BLaER1 (cell line): ENCODE results near the gene ISOC2.
"Not testable (repeated sequence)": the region's sequence is repeated elsewhere in the genome, so short reads cannot be mapped to it uniquely, and the experiment has no call there.

Experiments
- H3K27ac ChIP-seq: shearing (Covaris generic); formaldehyde crosslinking; 2 replicates; pipeline ENCODE4 v1.8.1; 2022
- H3K27me3 ChIP-seq: shearing (Covaris generic); formaldehyde crosslinking; 2 replicates; pipeline ENCODE4 v1.8.1; 2022
- H3K36me3 ChIP-seq: shearing (Covaris generic); formaldehyde crosslinking; 2 replicates; pipeline ENCODE4 v1.8.1; 2022
- H3K4me1 ChIP-seq: shearing (Covaris generic); formaldehyde crosslinking; 2 replicates; pipeline ENCODE4 v1.8.1; 2022
- H3K4me2 ChIP-seq: shearing (Covaris generic); formaldehyde crosslinking; 2 replicates; pipeline ENCODE4 v1.8.1; 2022
- H3K4me3 ChIP-seq: shearing (Covaris generic); formaldehyde crosslinking; 2 replicates; pipeline ENCODE4 v1.8.1; 2022
- H3K9ac ChIP-seq: shearing (Covaris generic); formaldehyde crosslinking; 2 replicates; pipeline ENCODE4 v1.8.1; 2022
- H3K9me3 ChIP-seq: shearing (Covaris generic); formaldehyde crosslinking; 2 replicates; pipeline ENCODE4 v1.8.1; 2022
- H4K20me1 ChIP-seq: shearing (Covaris generic); formaldehyde crosslinking; 2 replicates; pipeline ENCODE4 v1.8.1; 2022
- Cebpa-rat ChIP-seq: shearing (Covaris generic); IDR thresholded peaks from 2 replicates; pipeline ENCODE4 v1.8.1; 2022

Gene ISOC2

GRCh38 chr19:55497763-55498162 lies 36.3 kb upstream of the ISOC2 start:
- no peaks in the 10 kb centered on the region for H3K27me3 ChIP-seq
- H3K27ac ChIP-seq = no peak overlapping the region
- TF ChIP-seq Cebpa-rat = no peak
- peaks cover 13% of the 10 kb centered on the region for H3K4me1 ChIP-seq
- no peak overlapping the region for H3K4me3 ChIP-seq
- H3K9me3 ChIP-seq = no peaks in the 10 kb centered on the region
- no peaks in the 10 kb centered on the region for H4K20me1 ChIP-seq
- no peak overlapping the region for H3K9ac ChIP-seq
- H3K4me2 ChIP-seq = no peak overlapping the region
- H3K36me3 ChIP-seq = no peaks in the 10 kb centered on the region

DNA sequence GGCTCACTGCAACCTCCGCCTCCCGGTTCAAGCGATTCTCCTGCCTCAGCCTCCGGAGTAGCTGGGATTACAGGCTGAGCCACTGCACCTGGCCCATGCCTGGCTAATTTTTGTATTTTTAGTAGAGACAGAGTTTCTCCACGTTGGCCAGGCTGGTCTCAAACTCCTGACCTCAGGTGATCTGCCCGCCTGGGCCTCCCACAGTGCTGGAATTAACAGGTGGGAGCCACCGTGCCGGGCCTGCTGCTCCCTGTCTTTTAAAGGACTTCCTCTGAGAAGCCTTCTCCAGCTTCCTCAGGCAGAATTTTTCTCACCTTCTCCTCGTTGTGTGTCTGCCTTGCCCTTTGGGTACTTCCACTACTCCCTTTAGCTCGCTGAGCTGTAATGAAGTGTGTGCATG lies 35.4 kb upstream of the ISOC2 start:
- H3K9me3 ChIP-seq, H3K27me3 ChIP-seq, H3K36me3 ChIP-seq, H3K4me3 ChIP-seq, H3K4me2 ChIP-seq, H3K9ac ChIP-seq, H3K27ac ChIP-seq, H4K20me1 ChIP-seq: not testable (repeated sequence)
- peaks cover 14% of the 10 kb centered on the region for H3K4me1 ChIP-seq

DNA sequence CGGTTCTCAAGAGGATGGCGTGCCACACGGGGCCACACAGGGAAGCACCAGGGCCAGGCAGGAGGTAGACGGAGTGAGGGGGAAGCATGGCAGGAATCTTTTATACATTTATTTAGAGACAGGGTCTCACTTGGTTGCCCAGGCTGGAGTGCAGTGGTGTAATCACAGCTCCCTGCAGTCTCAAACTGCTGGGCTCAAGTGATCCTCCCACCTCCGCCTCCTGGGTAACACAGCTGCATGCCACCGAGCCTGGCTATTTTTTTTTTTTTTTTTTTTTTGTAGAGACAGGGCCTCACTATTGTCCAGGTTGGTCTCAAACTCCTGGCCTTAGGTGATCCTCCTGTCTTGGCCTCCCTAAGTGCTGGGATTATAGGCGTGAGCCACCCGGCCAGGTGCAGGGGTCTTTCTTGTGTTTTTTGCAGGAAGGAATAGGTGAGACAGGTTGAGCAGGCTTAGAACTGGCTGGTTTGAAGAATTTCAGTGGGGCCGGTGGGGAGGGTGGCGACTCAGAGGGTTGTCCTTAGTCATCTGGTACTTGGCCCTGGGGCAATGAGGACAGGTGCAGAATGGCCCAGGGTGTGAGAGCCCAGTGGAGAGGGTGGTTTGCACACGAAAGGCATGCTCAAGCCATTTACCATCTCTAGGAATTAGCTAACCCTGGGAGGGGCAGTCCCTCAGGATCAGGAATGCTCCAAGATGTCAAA lies 34.4 kb upstream of the ISOC2 start:
- Histone ChIP-seq H4K20me1 (no peaks in the 10 kb centered on the region), H3K4me2 (no peak overlapping the region), H3K4me1 (peaks cover 23% of the 10 kb centered on the region), H3K27ac (no peak overlapping the region), H3K36me3 (no peaks in the 10 kb centered on the region), H3K9ac (no peak overlapping the region), H3K9me3 (no peaks in the 10 kb centered on the region), H3K4me3 (no peak overlapping the region), H3K27me3 (no peaks in the 10 kb centered on the region)
- TF ChIP-seq Cebpa-rat = no peak

- Histone ChIP-seq H3K9ac (no peak overlapping the region), H3K27me3 (no peaks in the 10 kb centered on the region), H3K9me3 (no peaks in the 10 kb centered on the region), H4K20me1 (no peaks in the 10 kb centered on the region), H3K4me2 (no peak overlapping the region), H3K27ac (no peak overlapping the region), H3K4me3 (no peak overlapping the region), H3K4me1 (peaks cover 24% of the 10 kb centered on the region), H3K36me3 (no peaks in the 10 kb centered on the region)
- no peak for TF ChIP-seq Cebpa-rat
These were observed 32.8 kb upstream of the ISOC2 start for GRCh38 chr19:55494172-55494761.

DNA sequence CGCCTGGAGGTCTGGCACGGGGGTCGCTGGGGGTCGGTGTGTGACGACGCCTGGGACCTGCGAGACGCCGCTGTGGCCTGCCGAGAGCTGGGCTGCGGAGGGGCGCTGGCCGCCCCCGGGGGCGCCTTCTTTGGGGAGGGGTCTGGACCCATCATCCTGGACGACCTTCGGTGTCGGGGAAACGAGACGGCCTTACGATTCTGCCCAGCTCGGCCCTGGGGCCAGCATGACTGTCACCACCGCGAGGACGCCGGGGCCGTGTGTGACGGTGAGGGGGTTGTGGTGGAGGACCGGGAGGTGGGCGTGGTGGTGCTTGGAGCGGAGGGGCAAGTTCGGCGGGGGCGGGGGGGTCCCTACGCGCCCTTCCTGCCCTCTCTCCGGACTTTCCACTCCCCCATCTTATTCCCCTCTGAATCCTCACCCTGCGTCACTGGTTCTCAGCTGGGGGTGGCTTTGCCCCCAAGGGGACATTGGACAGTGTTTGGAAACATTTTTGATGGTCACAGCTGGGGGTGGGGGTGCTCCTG lies 32.3 kb upstream of the ISOC2 start:
- no peaks in the 10 kb centered on the region for H3K27me3 ChIP-seq
- TF ChIP-seq Cebpa-rat = no peak
- H4K20me1 ChIP-seq = no peaks in the 10 kb centered on the region
- H3K27ac ChIP-seq = no peak overlapping the region
- H3K4me1 ChIP-seq = peaks cover 28% of the 10 kb centered on the region
- no peak overlapping the region for H3K4me2 ChIP-seq
- H3K9me3 ChIP-seq = no peaks in the 10 kb centered on the region
- H3K36me3 ChIP-seq = no peaks in the 10 kb centered on the region
- no peak overlapping the region for H3K9ac ChIP-seq
- no peak overlapping the region for H3K4me3 ChIP-seq

DNA sequence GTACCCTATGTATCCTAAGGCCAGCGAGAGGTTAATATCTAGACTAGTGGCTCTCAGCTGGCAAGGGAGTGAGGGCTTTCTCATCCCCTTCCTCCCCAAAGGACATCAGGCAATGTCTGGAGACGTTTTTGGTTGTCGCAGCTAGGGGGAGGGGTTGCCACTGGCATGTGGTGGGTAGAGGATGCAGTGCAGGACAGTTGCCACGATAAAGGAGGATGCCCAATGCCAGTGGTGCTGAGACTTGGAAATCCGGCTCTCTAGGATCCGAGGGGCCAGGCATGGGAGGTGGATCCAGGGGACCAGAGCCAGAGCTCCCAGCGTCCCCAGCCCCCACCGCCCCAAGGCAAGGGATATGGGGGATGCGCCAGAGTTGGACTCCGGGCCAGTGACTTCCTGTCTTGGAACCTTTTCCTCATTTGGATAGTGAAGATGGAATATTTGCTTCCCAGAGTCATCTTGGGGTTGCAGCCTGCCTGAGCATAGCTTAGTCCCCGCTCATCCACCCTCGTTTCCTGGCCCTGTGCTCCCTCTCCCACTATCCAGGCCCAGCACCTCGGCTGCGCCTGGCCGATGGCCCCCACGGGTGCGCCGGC lies 31.7 kb upstream of the ISOC2 start:
- Histone ChIP-seq H4K20me1 (no peaks in the 10 kb centered on the region), H3K9me3 (no peaks in the 10 kb centered on the region), H3K4me2 (no peak overlapping the region), H3K9ac (no peak overlapping the region), H3K27me3 (no peaks in the 10 kb centered on the region), H3K36me3 (no peaks in the 10 kb centered on the region), H3K4me1 (peaks cover 33% of the 10 kb centered on the region), H3K4me3 (no peak overlapping the region), H3K27ac (no peak overlapping the region)
- no peak for TF ChIP-seq Cebpa-rat

DNA sequence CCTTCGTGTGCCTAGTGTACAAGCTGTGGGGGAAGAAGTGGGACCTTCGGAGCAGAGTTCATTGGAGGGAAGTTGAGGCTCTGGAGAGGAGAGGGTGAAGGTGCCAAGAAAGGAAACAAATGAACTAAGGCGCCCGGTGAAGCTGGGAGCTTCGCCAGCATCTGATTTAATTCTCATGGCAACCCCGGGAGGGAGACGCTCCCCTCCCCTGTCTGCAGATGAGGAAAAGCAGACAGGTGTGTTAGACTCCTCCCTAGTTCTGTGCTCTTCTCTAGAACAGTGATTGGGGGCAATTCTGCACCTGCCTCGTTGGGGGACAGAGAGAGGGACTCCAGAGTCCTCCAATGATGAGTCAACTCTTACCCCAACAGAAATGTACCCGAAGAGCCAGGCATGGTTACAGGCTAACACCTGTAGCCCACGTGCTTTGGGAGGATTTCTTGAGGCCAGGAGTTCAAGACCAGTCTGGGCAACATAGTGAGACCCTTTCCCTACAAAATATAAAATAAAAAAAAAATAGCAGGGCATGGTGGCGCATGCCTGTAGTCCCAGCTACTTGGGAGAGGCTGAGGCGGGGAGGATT lies 31.0 kb upstream of the ISOC2 start:
- Histone ChIP-seq H3K4me1 (peaks cover 39% of the 10 kb centered on the region), H3K4me3 (no peak overlapping the region), H3K9me3 (no peaks in the 10 kb centered on the region), H3K9ac (no peak overlapping the region), H3K36me3 (no peaks in the 10 kb centered on the region), H3K27me3 (no peaks in the 10 kb centered on the region), H3K27ac (no peak overlapping the region), H3K4me2 (no peak overlapping the region), H4K20me1 (no peaks in the 10 kb centered on the region)
- no peak for TF ChIP-seq Cebpa-rat

DNA sequence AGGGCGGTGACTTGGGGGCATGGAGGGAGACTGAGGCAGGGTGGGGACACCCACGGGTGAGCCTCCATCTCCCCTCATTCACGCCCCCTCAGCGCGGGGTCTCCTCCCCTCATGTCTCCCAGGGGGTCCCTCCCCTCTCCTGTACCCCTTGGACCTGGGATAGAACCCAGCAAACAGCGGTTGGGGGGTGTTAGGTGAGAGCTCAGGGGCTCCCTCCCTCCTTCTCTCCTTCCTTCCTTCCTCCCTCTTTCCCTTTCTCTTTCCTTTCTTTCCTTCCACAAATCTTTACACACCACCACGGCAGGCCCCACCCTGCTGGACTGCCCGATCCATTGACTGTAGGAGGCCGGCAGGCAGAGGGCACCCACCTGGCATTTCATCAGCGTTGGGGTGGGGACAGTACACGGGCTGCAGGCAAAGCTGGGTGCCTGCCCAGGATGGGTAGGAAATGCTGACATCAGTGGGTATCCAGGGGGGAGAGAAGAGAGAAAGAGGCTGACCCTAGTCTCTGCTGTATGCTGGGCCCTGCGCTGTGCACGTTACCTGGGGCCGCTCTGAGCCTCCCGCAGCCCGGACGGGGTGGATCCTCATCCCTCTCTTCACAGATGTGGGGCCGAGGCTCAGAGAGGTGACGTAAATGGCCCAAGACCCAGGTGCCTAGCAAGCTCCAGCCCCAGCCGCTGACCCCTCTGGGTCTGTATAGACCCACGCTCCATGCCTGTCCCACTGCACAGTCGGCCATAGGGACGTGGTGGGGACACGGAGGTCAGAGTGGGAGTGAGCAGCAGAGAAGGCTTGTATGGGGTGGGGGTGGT lies 30.3 kb upstream of the ISOC2 start:
- Histone ChIP-seq H3K4me1 (peaks cover 46% of the 10 kb centered on the region), H3K9ac (no peak overlapping the region), H3K9me3 (no peaks in the 10 kb centered on the region), H3K4me3 (no peak overlapping the region), H3K36me3 (no peaks in the 10 kb centered on the region), H3K27ac (no peak overlapping the region), H3K4me2 (no peak overlapping the region), H3K27me3 (no peaks in the 10 kb centered on the region), H4K20me1 (no peaks in the 10 kb centered on the region; the same call in 1 of the 2 replicates)
- no peak for TF ChIP-seq Cebpa-rat
